Head of caudate nucleus (tissue), 42 donors: ENCODE measurements around the gene CEP104.
"Not testable (repeated sequence)": the region's sequence is repeated elsewhere in the genome, so short reads cannot be mapped to it uniquely, and the experiment has no call there.

Experiments used
- DNase-seq, 42 donors: peaks; one replicate each; pipeline versions ENCODE4 v3.0.0 to v3.0.0-alpha.2; 2020 to 2021; ENCODE audit warnings: mixed read lengths in 7 of 42
- intact Hi-C: fragments of 100-400 bp; cut with DNase I; formaldehyde crosslinking; loops from one replicate; pipeline ENCODE4 v1.15.0; 2022

CEP104 gene

DNA sequence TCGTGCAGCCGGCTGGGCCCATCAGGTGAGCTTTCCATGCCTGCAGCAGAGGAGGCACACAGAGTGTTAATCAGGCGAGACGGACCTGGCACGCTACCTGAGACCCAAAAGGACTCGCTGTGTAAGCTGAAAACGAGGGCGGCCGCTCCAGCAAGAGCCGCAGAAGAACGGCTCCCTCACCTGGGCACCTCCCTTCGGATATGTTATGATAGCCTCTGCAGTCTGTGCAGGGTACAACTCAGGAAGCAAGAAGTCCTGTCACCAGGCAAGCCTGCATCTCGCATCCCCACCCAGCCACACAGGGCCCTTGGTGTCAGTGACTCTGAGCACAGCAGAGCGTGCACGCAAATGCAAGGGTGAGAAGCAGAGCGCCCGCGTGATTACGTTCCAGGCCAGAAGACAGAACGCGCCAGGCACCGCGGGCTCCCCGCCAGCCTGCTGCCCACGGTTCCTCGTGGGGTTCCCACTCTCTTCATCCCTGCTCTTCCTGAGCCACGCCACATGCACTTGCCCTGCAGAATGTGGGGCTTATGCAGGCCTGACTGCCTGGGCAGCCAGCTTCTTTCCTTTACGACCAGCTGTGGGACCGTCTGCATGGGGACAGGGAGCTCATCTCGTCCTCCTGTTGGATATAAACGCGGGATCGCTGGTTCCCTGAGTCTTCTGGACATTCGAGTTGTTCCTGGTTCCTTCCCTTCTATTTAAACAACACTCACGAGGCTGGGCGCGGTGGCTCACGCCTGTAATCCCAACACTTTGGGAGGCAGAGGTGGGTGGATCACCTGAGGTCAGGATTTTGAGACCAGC lies 40.5 kb downstream of the CEP104 start:
- no peak for DNase-seq
- intact Hi-C loops = no loop called here

DNA sequence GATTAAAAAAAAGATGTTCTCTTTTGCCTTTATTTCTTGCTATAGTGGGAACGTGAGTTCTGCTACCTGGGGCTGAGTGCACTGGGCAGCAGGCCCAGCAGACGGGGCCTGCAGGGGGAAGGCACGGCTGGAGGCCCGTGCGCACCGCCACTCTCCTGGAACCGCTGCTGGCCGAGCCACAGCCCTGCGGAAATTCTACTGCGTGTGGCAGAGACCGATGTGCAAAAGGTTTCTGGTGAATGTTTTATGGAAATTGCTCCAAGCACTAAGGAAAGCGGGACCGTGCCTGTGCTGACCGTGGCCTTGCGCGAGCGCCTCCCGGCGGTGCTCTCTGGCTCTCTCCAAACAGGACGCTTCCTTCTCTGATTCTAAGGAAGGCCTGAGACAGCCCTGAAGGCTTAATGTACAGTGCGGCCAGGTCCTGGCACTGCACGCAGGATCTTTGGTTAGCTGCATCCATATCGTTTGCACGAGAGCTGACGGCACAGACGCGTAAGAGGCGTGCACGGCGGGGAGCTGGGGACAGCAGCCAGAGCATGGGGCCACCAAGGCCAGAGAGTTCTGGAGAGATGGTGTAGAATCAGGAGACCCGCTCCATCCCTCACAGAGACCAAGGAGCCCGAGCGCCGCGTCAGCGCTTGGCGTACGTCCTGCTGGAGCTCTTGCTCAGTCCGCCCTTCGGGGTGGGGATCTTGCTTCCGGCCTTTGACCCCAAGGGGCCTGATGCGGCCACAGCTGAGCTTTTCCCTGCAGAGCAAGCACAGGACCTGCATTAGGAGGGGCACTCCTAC lies 42.0 kb downstream of the CEP104 start:
- intact Hi-C loops = no loop called here
- DNase-seq = no peak

DNA sequence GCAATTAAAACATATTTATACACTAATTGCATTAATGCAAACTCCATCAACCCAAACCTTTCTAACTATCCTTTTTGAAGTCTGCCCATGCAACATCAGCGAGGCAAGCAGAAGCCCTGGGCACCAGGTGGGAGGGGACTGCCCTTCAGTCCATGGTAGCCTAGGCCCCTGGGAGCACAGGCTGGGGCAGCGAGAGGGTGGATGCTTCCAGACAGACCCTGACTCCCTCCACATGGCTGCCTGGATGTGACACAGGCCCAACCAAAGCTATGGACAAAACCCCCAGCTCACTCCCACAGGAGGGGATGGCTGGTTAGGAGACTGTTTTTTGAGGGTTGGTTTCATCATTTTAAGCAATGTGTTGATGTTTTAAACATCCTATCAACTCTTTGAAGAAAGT lies 42.9 kb downstream of the CEP104 start:
- DNase-seq = no peak
- intact Hi-C loops = no loop called here

DNA sequence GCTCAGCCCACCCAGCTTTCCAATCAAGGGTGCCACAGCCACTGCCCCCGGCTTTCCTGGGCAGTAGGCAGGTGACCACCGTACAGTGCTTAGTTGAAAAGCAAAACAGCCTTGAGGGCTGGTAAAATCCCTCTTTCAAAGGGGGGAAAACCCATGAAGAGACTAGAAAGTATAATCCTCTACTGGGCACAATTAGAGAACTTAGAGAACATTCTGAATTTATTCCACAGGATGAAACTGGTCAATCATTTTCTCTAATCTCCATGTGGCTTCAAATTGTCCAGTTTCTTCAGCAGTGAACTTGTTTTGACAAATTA lies 45.5 kb downstream of the CEP104 start:
- intact Hi-C loops = no loop called here
- no peak for DNase-seq

DNA sequence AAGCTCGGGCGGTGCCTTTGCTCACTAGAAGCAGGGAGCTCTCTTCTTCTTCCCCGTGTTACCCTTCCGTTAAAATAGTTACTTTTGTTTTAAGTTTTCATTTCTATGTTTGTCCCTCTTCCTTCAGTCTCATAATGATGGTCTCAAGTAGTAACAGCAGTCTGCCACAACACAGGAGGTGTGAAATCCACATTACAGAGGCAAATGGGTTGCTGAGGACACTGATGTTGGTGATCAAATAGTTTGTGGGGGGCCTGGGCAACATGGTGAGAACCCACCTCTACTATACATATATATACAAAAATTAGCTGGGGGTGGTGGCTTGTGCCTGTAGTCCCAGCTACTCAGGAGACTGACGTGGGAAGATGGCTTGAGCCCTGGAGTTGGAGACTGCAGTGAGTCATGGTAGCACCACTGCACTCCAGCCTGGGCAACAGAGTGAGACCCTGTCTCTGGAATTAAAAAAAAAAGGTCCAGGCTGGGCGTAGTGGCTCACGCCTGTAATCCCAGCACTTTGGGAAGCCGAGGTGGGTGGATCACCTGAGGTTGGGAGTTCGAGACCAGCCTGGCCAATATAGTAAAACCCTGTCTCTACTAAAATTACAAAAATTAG lies 46.8 kb downstream of the CEP104 start:
- intact Hi-C loops = not testable (repeated sequence)

DNA sequence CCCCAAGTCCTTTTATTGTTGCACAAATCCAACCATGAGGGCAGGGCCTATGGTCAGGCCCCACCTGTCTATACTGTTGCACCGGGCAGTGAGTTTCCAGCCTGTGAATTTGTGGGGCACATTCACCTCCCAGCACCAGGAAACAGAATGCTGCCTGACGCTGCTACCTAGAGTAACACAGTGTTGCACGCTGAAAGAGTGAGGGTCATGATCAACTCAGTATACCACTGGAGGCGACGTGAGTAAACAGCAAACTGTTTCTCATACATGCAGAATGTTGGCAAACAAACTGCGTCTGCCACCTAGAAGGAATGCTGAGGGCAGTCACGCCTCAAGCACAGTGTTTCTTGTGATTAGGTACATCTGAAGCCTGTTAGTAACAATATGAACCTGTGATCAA lies 47.3 kb downstream of the CEP104 start:
- no peak for DNase-seq
- intact Hi-C loops = no loop called here

More for the DNA sequence above, 46.8 kb downstream of the CEP104 start:
- peak in 1 of 42 donors; percentile 4 for DNase-seq

DNA sequence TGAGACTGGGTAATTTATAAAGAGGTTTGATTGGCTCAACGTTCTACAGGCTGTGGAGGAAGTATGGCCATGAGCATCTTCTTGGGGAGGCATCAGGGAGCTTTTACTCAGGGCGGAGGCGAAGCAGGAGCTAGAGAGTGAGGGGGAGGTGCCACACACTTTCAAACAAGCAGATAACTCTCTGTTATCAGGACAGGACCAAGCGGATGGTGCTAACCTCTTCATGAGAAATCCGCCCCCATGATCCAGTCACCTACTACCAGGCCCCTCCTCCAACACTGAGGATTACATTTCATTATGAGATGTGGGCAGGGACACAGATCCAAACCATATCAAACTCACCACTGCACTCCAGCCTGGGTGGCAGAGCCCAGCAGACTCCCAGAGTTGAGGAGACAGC lies 49.2 kb downstream of the CEP104 start:
- DNase-seq = no peak
- intact Hi-C loops = no loop called here

DNA sequence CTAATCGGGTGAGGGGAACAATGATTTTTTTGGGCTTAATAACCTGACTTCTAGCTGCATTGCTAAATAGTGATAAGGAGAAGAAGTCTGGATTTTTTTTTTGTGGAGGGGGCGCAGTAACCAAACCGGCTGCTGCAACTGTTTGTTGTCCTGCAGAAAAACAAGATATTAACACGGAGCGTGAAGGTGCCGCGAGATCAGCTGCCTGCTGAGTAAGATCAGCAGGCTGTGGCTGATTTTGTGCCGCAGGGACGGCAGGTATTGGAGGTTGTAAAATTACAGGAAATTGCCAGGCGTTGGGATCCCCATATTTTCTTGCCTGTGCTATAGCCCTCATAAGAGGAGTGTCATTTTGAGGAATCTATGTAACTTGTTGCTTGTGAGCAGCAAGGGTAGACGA lies 52.0 kb downstream of the CEP104 start:
- intact Hi-C loops = no loop called here
- no peak for DNase-seq

DNA sequence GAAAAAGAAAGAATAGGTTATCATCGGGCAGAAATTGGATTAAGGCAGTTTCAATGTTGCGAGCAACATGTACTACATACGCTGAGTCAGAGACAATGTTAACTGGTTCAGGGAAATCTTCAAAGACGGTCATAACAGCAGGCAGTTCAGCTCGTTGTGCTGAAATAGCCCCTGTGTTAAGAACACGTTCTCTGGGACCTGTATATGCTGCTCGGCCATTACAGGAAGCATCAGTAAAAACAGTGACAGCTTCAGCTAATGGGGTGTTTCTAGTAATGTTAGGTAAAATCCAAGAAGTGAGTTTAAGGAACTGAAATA lies 52.4 kb downstream of the CEP104 start:
- intact Hi-C loops, DNase-seq: not testable (repeated sequence)

DNA sequence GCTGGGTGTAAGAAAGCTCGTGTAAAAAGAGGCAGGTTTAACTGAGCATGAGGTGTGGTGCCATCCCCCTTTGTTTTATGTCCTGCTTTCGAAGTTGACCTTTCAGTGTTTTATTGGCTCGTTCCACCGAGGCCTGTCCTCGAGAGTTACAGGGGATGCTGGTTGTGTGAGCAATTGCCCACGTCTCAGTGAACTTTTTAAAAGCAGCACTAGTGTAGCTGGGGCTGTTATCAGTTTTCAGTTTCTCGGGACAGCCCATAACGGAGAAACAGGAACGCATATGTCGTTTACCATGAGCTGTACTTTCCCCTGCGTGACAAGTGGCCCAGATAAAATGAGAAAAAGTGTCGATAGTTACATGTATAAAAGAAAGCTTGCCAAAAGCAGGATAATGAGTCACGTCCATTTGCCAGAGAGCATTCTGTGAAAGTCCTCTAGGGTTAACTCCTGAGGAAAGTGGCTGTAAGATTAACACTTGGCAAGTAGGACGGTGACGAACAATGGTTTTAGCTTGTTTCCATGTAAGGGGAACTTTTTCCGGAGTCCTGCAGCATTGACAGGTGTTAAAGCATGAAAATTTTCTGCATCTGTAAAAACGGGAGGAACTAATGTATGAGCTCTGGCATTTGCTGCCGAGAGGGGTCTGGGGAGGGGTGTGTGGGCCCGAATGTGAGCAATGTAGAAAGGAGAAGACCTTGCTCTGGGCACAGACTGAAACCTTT lies 52.9 kb downstream of the CEP104 start:
- intact Hi-C loops = no loop called here

DNA sequence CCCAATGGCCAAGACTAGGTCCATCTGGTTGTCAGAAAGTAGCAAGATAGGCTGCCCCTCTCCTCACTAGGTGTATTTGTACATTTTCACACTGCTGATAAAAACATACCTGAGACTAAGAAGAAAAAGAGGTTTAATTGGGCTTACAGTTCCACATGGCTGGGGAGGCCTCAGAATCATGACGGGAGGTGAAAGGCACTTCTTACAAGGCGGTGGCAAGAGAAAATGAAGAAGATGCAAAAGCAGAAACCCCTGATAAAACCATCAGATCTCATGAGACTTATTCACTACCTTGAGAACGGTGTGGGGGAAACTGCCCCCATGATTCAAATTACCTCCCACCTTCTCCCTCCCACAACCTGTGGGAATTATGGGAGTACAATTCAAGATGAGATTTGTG lies 56.2 kb downstream of the CEP104 start:
- peak in 5 of 42 donors; percentile 23 to 60 (median 32) for DNase-seq
- intact Hi-C loops = not testable (repeated sequence)

More for the DNA sequence above, 52.9 kb downstream of the CEP104 start:
- DNase-seq = no peak

DNA sequence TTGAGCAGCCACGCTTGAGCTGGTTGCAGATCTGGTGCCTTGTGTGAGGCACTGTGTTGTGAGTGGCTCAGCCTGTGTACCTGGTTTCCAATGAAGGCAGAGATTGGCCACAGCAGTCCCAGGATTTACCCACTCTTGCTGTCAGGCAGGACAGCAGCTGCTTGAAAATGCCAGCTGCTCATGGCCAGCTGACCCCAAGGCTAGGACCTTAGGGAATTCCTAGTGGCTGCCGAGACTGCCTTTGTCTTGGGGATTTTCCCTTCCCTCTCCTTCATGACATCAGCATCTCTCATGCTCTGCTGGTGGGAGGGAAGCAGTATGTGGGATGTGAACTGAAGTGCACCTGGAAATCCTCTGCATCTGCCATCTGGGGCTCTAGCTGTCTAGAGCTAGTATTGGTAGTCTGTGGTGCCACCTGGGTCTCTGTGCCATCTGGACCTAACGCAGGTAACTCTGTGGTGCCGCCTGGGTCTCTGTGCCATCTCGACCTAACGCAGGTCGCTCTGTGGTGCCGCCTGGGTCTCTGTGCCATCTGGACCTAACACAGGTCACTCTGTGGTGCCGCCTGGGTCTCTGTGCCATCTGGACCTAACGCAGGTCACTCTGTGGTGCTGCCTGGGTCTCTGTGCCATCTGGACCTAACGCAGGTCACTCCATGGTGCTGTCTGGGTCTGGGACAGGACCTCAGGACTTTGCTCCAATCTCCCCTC lies 56.9 kb downstream of the CEP104 start:
- DNase-seq = peak in 29 of 42 donors; percentile 16 to 85 (median 58)
- intact Hi-C loops = no loop called here

DNA sequence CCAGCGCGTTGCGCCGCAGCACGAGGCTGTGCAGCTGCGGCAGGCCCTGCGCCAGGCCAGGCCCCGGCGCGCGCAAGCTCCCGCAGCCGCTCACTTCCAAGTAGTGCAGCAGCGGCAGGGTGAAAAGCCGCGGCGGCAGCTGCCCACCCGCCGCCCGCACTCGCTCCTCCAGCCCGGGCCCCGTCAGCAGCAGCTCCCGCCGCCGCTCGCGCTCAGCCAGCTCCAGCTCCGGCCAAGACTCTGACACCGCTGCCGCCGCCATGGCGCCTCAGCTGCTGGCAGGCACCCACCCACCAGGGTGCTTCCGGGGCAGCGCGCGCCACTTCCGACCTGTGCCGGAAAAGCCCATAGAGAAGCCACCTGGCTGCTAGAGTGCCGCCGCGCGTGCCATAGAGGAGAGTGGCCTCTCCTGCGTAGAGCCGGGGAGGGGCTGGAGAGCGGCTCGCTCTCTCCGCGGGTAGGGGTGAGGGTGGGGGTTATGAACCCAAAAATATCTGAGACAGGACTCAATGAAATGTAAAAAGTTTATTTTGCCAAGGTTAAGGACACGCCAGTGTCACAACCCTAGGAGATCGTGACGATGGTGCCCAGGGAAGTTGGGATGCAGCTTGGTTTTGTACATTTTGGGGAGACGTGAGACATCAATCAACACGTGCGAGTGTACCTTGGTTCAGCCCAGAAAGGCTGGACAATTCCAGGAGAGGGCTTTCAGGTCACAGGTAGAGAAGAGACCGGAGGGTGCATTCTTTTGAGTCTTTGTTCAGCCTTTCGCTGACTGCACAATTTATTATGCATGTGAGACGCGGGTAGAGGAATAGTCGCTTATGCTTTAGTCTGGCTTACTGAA lies 60.6 kb downstream of the CEP104 start, which contains the start of gene LRRC47:
LRRC47 (minus strand) TSS at position 284 of the 847 bp plus-strand sequence; CDS start at position 262, 22 bp downstream.
- intact Hi-C loops = no loop called here
- peak; percentile 92 to 99 (median 96) for DNase-seq

DNA sequence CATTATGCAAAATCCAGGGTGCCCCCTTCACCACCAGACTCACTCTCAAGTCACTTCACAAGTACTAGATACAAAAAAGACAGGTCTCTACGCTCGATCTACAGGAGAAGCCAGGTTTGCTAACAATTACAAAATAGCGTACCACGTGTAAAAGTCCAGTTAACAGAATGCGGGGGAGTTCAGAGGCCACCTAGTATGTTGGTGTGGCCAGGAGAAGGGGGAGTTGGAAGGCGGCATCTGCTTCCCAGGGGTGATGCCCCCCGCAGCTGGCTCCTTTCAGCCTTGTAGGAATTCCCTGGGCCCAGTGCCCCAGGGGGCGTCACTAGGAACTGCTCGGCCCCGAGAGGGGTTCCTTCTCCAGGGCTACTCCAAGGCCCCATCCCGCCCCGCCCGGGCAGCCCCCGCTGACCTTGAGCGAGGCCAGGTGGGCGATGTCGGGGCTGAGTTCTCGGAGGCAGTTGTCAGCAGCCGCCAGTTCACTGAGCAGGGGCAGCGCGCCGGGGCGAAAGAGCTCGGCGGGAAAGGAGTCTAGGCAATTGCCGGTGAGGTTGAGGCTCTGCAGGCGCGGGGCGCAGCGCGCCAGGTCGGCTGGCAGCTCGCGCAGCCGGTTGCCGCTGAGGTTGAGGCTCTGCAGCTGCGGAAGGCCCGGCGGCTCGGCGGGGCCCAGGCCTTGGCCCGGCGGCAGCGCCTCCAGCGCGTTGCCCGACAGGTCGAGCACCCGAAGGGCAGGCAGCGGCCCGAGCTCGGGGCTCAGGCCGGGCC lies 61.4 kb downstream of the CEP104 start:
- no peak for DNase-seq
- intact Hi-C loops = no loop called here

DNA sequence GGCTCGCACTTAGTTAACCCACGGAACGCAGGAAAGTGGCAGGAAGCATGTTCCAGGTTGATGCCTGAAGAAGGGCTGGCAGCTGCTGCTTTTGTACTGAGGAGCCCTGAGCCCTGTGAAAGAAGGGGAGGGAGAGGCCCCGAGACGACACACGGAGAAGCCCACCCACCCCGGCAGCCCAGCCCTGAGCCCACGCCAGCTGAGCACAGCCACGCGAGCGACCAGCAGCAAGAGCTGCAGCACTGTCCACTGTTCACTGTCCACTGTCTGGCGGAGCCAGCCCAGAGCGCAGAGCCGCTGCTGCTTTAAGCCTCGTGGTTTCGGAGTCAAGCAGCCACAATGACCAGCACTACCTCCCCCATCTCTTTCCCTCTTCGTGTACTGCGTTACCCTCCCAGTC lies 66.1 kb downstream of the CEP104 start:
- no peak for DNase-seq
- intact Hi-C loops = no loop called here

DNA sequence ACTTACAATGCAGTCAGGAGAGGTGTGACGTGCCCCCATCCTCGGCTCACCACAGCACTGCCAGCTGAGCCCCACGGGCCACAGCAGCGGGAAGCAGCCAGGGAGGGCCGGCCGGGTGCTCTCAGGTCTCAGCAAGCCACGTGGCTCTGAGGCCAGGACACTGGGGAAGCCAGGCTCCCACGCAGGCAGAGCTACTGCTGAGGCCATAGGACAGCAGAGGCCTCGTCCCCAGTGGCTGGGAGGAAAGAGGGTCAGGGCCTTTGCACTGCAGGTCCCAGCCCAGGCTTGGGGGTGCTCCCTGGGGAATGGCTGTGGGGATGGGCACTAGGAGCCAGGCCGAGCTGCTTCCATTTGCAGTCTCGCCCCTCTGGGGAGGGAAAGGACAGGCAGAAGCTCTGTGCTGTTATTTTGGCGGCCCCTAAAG lies 66.5 kb downstream of the CEP104 start:
- intact Hi-C loops = no loop called here

More for the DNA sequence above, 66.5 kb downstream of the CEP104 start:
- no peak for DNase-seq
